HEK293T (cell line): ENCODE measurements around the gene TRIM63.

Experiments
- ARNT ChIP-seq: fragments of 450-650 bp; IDR thresholded peaks from 2 replicates; pipeline ENCODE4 v1.6.1; 2017; ENCODE audit warnings: mild to moderate bottlenecking
- CTBP1 ChIP-seq: fragments of 450-650 bp; IDR thresholded peaks from 2 replicates; pipeline ENCODE4 v1.6.1; 2016; ENCODE audit warnings: borderline replicate concordance
- ELF4 ChIP-seq: fragments of 450-650 bp; IDR thresholded peaks from 2 replicates; pipeline ENCODE4 v1.6.1; 2017; ENCODE audit warnings: antibody characterized with exemption
- FOXA1 ChIP-seq: fragments of 450-650 bp; IDR thresholded peaks from 2 replicates; pipeline ENCODE4 v1.6.1; 2016; ENCODE audit warnings: mild to moderate bottlenecking
- FOXK2 ChIP-seq: fragments of 450-650 bp; IDR thresholded peaks from 2 replicates; pipeline ENCODE4 v1.6.1; 2016; ENCODE audit warnings: mild to moderate bottlenecking
- HDGF ChIP-seq: fragments of 450-650 bp; IDR thresholded peaks from 2 replicates; pipeline ENCODE4 v1.6.1; 2017; ENCODE audit warnings: antibody characterized with exemption, borderline replicate concordance
- NFRKB ChIP-seq: fragments of 450-650 bp; IDR thresholded peaks from 2 replicates; pipeline ENCODE4 v1.6.1; 2016; ENCODE audit warnings: mild to moderate bottlenecking, moderate library complexity
- SP1 ChIP-seq: fragments of 450-650 bp; IDR thresholded peaks from 2 replicates; pipeline ENCODE4 v1.6.1; 2017
- SUZ12 ChIP-seq: fragments of 450-650 bp; IDR thresholded peaks from 2 replicates; pipeline ENCODE4 v1.6.1; 2016; ENCODE audit warnings: mild to moderate bottlenecking
- TARDBP ChIP-seq: fragments of 450-650 bp; IDR thresholded peaks from 2 replicates; pipeline ENCODE4 v1.6.1; 2016
- ZNF384 ChIP-seq: fragments of 450-650 bp; IDR thresholded peaks from 2 replicates; pipeline ENCODE4 v1.6.1; 2016

DNA sequence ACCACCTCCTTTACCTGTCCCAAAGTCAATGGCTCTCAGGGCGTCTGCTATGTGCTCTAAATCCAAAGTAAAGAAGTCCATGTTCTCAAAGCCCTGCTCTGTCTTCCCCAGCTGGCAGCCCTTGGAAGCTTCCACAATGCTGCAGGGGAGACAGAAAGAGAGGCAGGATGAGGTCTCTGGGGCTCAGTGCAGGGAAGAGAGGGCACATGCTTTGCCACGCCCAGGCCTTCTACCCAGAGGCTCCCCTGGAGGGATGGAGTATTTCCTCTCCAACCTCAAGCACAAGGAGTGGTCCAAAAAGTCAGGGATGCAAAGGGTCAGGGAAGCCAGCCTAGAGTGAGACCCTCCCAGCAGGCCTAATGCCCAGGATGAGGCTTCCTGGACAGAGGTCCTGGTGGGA is 10.2 kb downstream of the TRIM63 start:
- no peak for TF ChIP-seq FOXA1
- no peak for TF ChIP-seq ARNT
- TF ChIP-seq FOXK2, result no peak
- TF ChIP-seq ZNF384, result no peak
- no peak for TF ChIP-seq SP1
- TF ChIP-seq CTBP1, result no peak
- no peak for TF ChIP-seq HDGF
- no peak for TF ChIP-seq NFRKB
- no peak for TF ChIP-seq SUZ12
- no peak for TF ChIP-seq TARDBP
- no peak for TF ChIP-seq ELF4
